ENCODE data around the gene DIAPH3. TPM values are rescaled to one million over a fixed set of nuclear protein-coding genes. Genes with fewer than 3 reads are reported as not detected.

The DIAPH3 gene
- polyA plus RNA-seq (2013, experiment 1 of 2): 11.7 TPM
- 12.2 TPM for polyA plus RNA-seq (2013, experiment 2 of 2)

GRCh38 chr13:60163478-60164233 lies at the start of gene DIAPH3:
Gene DIAPH3, minus strand, starts transcription at chr13:60163928. Its CDS starts 162 bp downstream, at chr13:60163766.
- Histone ChIP-seq H2BK5ac (ENCODE audit: low read length) (peak within 1 kb of the TSS; percentile 80), H3K4me2 (ENCODE audit: insufficient read depth, low read length, poor library complexity, severe bottlenecking) (peak within 1 kb of the TSS; percentile 84), H3K4me3 (ENCODE audit: low read length in 2 of 2) (peak within 1 kb of the TSS; percentile 79 to 98), H2BK15ac (ENCODE audit: low read length) (peak within 1 kb of the TSS; percentile 64), H3K9ac (ENCODE audit: low read depth, low read length, poor library complexity) (peak within 1 kb of the TSS; percentile 86), H3K9me3 (replicated peaks in 1 of 2; ENCODE audit: control insufficient read depth in 2 of 2, insufficient read depth in 1 of 2, low read depth in 1 of 2, low read length in 2 of 2) (peaks cover 0 to 10% of the 10 kb centered on the region in 2 donors), H3K36me3 (replicated peaks in 1 of 2; ENCODE audit: control insufficient read depth in 2 of 2, insufficient read depth in 2 of 2, low read length in 2 of 2) (peaks cover 5 to 19% of the 10 kb centered on the region in 2 donors), H3K14ac (ENCODE audit: low read length) (peak within 1 kb of the TSS; percentile 76), H4K91ac (ENCODE audit: low read depth, low read length, poor library complexity) (peak within 1 kb of the TSS; percentile 98), H2BK120ac (ENCODE audit: low read depth, low read length) (peak within 1 kb of the TSS; percentile 92), H3K18ac (ENCODE audit: low read length) (peak within 1 kb of the TSS; percentile 98), H3K27me3 (ENCODE audit: control insufficient read depth in 3 of 3, insufficient read depth in 3 of 3, low read depth in 1 of 3, low read length in 3 of 3) (no peaks in the 10 kb centered on the region), H3K79me1 (ENCODE audit: low read depth, low read length) (peaks cover 4% of the 10 kb centered on the region), H3K4ac (ENCODE audit: low read length) (no peak within 1 kb of the TSS), H3K4me1 (ENCODE audit: control insufficient read depth in 2 of 2, insufficient read depth in 1 of 2, low read depth in 1 of 2, low read length in 2 of 2) (peaks cover 0 to under 1% of the 10 kb centered on the region in 2 donors), H3K23ac (ENCODE audit: low read depth, low read length, poor library complexity) (peak within 1 kb of the TSS; percentile 77), H4K8ac (ENCODE audit: low read depth, low read length) (peak within 1 kb of the TSS; percentile 30), H3K27ac (replicated peaks; ENCODE audit: low read length) (peak within 1 kb of the TSS; percentile 89), H2AFZ (ENCODE audit: low read length) (peak within 1 kb of the TSS; percentile 92), H2BK12ac (ENCODE audit: low read length) (peak within 1 kb of the TSS; percentile 66), H2AK5ac (ENCODE audit: low read depth, low read length) (peak within 1 kb of the TSS; percentile 91)
- DNase-seq (ENCODE audit: low spot score): peak; percentile 92
- no CpG with 5 or more reads among the region's 54 CpGs for WGBS, 2 donors (ENCODE audit: extremely low coverage in 2 of 2, insufficient read length in 2 of 2, insufficient replicate concordance in 1 of 2)

DNA sequence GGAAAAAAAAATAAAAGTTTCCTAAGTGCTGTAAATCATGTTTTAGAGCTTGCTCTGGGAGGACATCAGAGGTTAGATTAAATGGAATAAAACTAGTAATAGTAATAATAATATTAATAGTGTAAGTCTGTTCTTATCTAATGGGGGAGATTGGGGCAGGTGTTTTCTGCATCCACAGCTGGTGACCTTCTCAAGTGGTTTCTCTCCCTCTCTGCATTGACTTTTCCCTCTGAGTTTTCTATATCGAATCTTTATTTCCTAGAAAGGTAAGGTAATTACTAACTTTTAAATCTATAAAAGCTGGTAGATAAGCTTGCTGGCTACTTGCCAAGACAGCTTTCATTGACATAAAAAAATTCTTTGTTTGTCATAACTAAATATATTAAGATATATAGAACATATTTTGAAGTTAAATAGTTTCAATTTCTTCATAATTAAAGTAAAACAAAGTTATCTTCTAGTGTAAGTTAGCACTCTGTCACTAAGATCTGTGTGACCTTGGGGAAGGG lies 49.6 kb upstream of the DIAPH3 start:
- H3K79me1 ChIP-seq (ENCODE audit: low read depth, low read length): no peaks in the 10 kb centered on the region
- no peak overlapping the region for H3K23ac ChIP-seq (ENCODE audit: low read depth, low read length, poor library complexity)
- no peak overlapping the region for H2BK15ac ChIP-seq (ENCODE audit: low read length)
- H3K9ac ChIP-seq (ENCODE audit: low read depth, low read length, poor library complexity): no peak overlapping the region
- no peaks in the 10 kb centered on the region for H3K36me3 ChIP-seq (replicated peaks in 1 of 2; ENCODE audit: control insufficient read depth in 2 of 2, insufficient read depth in 2 of 2, low read length in 2 of 2)
- H3K27me3 ChIP-seq (ENCODE audit: control insufficient read depth in 3 of 3, insufficient read depth in 3 of 3, low read depth in 1 of 3, low read length in 3 of 3): peaks cover 0 to 5% (median 0%) of the 10 kb centered on the region in 3 experiments
- H3K4me1 ChIP-seq (ENCODE audit: control insufficient read depth in 2 of 2, insufficient read depth in 1 of 2, low read depth in 1 of 2, low read length in 2 of 2): no peaks in the 10 kb centered on the region
- H4K8ac ChIP-seq (ENCODE audit: low read depth, low read length): no peak overlapping the region
- no peak overlapping the region for H2BK12ac ChIP-seq (ENCODE audit: low read length)
- no peak overlapping the region for H2AFZ ChIP-seq (ENCODE audit: low read length)
- H2AK5ac ChIP-seq (ENCODE audit: low read depth, low read length): no peak overlapping the region
- no peak overlapping the region for H2BK120ac ChIP-seq (ENCODE audit: low read depth, low read length)
- H3K4ac ChIP-seq (ENCODE audit: low read length): no peak overlapping the region
- H3K9me3 ChIP-seq (replicated peaks in 1 of 2; ENCODE audit: control insufficient read depth in 2 of 2, insufficient read depth in 1 of 2, low read depth in 1 of 2, low read length in 2 of 2): no peaks in the 10 kb centered on the region
- H3K18ac ChIP-seq (ENCODE audit: low read length): no peak overlapping the region
- DNase-seq (ENCODE audit: low spot score): no peak
- no CpG with 5 or more reads among the region's 1 CpG for WGBS, 2 donors (ENCODE audit: extremely low coverage in 2 of 2, insufficient read length in 2 of 2, insufficient replicate concordance in 1 of 2)
- H4K91ac ChIP-seq (ENCODE audit: low read depth, low read length, poor library complexity): no peak overlapping the region
- H3K27ac ChIP-seq (replicated peaks; ENCODE audit: low read length): no peak overlapping the region
- H3K4me3 ChIP-seq (ENCODE audit: low read length in 2 of 2): no peak overlapping the region
- no peak overlapping the region for H2BK5ac ChIP-seq (ENCODE audit: low read length)
- H3K14ac ChIP-seq (ENCODE audit: low read length): no peak overlapping the region
- H3K4me2 ChIP-seq (ENCODE audit: insufficient read depth, low read length, poor library complexity, severe bottlenecking): no peak overlapping the region

DNA sequence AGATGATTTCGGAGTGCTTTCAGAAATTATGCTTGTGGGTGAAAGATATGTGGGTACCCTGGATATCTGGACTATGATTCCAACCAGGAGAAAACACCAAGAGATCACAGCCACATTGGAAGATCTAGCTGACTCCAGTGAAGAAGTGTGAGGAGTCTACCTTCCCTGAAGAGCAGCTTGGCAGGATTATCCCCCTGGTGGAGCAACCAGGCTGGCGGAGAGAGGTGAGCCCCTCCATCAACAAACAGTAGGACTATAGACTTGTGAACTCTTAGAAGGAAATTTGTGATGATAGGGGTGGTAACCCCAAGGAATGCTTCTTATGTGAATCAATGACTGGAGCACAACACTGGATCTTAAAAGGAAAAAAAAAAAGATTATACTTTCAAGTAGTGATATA lies 47.8 kb upstream of the DIAPH3 start:
- no peak overlapping the region for H4K91ac ChIP-seq (ENCODE audit: low read depth, low read length, poor library complexity)
- no peak overlapping the region for H2BK5ac ChIP-seq (ENCODE audit: low read length)
- DNase-seq (ENCODE audit: low spot score): no peak
- H3K18ac ChIP-seq (ENCODE audit: low read length): no peak overlapping the region
- H2BK120ac ChIP-seq (ENCODE audit: low read depth, low read length): no peak overlapping the region
- no peak overlapping the region for H3K4ac ChIP-seq (ENCODE audit: low read length)
- H3K4me3 ChIP-seq (ENCODE audit: low read length in 2 of 2): no peak overlapping the region
- H2BK15ac ChIP-seq (ENCODE audit: low read length): no peak overlapping the region
- no peak overlapping the region for H2BK12ac ChIP-seq (ENCODE audit: low read length)
- H3K27me3 ChIP-seq (ENCODE audit: control insufficient read depth in 3 of 3, insufficient read depth in 3 of 3, low read depth in 1 of 3, low read length in 3 of 3): no peaks in the 10 kb centered on the region
- no peaks in the 10 kb centered on the region for H3K79me1 ChIP-seq (ENCODE audit: low read depth, low read length)
- no peaks in the 10 kb centered on the region for H3K4me1 ChIP-seq (ENCODE audit: control insufficient read depth in 2 of 2, insufficient read depth in 1 of 2, low read depth in 1 of 2, low read length in 2 of 2)
- WGBS, 2 donors (ENCODE audit: extremely low coverage in 2 of 2, insufficient read length in 2 of 2, insufficient replicate concordance in 1 of 2): no CpG with 5 or more reads among the region's 2 CpGs
- no peak overlapping the region for H4K8ac ChIP-seq (ENCODE audit: low read depth, low read length)
- no peak overlapping the region for H3K27ac ChIP-seq (replicated peaks; ENCODE audit: low read length)
- H3K4me2 ChIP-seq (ENCODE audit: insufficient read depth, low read length, poor library complexity, severe bottlenecking): no peak overlapping the region
- no peak overlapping the region for H3K23ac ChIP-seq (ENCODE audit: low read depth, low read length, poor library complexity)
- no peaks in the 10 kb centered on the region for H3K36me3 ChIP-seq (replicated peaks in 1 of 2; ENCODE audit: control insufficient read depth in 2 of 2, insufficient read depth in 2 of 2, low read length in 2 of 2)
- no peak overlapping the region for H3K9ac ChIP-seq (ENCODE audit: low read depth, low read length, poor library complexity)
- no peak overlapping the region for H2AK5ac ChIP-seq (ENCODE audit: low read depth, low read length)
- H2AFZ ChIP-seq (ENCODE audit: low read length): no peak overlapping the region
- H3K9me3 ChIP-seq (replicated peaks in 1 of 2; ENCODE audit: control insufficient read depth in 2 of 2, insufficient read depth in 1 of 2, low read depth in 1 of 2, low read length in 2 of 2): no peaks in the 10 kb centered on the region
- H3K14ac ChIP-seq (ENCODE audit: low read length): no peak overlapping the region

DNA sequence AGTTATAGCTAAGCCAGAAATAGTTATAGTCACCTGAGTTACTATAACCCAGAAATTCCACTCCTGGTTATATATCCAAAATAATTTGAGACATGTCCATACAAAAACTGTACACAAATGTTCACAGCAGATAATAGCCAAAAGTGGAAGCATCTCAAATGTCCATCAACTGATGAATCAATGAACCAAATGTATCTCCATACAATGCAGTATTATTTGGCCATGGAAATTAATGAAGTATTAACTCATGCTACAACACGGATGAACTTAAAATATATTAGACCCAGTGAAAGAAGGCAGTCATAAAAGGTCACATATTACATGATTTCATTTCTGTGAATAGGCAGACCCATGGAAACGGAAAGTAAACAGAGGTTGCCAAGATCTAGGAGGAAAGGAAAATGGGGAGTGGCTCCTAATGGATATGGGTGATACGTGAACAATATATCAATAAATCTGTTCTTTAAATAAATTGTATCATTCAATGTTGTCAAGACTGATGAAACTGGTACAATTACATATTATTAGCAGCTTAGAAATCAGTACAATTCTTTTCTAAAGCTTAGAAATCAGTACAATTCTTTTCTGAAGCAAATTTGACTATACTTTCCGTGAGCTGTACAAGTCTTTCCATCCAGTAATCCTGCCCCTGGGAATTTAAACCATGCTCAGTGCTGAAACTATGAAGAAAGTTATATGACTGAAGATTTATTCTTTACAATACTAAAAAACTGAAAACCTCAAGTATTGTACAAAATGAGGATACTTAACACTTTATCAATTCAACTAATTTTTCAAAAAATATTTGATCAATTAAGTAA lies 47.0 kb upstream of the DIAPH3 start:
- no peak overlapping the region for H3K23ac ChIP-seq (ENCODE audit: low read depth, low read length, poor library complexity)
- H3K9ac ChIP-seq (ENCODE audit: low read depth, low read length, poor library complexity): no peak overlapping the region

More for the DNA sequence above, 47.0 kb upstream of the DIAPH3 start:
- no peak overlapping the region for H3K27ac ChIP-seq (replicated peaks; ENCODE audit: low read length)
- no peak overlapping the region for H2AK5ac ChIP-seq (ENCODE audit: low read depth, low read length)
- DNase-seq (ENCODE audit: low spot score): no peak
- H2BK12ac ChIP-seq (ENCODE audit: low read length): no peak overlapping the region
- no peaks in the 10 kb centered on the region for H3K79me1 ChIP-seq (ENCODE audit: low read depth, low read length)
- H2AFZ ChIP-seq (ENCODE audit: low read length): no peak overlapping the region
- no peak overlapping the region for H3K18ac ChIP-seq (ENCODE audit: low read length)
- H3K4me1 ChIP-seq (ENCODE audit: control insufficient read depth in 2 of 2, insufficient read depth in 1 of 2, low read depth in 1 of 2, low read length in 2 of 2): no peaks in the 10 kb centered on the region
- H2BK15ac ChIP-seq (ENCODE audit: low read length): no peak overlapping the region
- no peak overlapping the region for H4K8ac ChIP-seq (ENCODE audit: low read depth, low read length)
- H3K4me3 ChIP-seq (ENCODE audit: low read length in 2 of 2): no peak overlapping the region
- H3K27me3 ChIP-seq (ENCODE audit: control insufficient read depth in 3 of 3, insufficient read depth in 3 of 3, low read depth in 1 of 3, low read length in 3 of 3): no peaks in the 10 kb centered on the region
- no peaks in the 10 kb centered on the region for H3K36me3 ChIP-seq (replicated peaks in 1 of 2; ENCODE audit: control insufficient read depth in 2 of 2, insufficient read depth in 2 of 2, low read length in 2 of 2)
- H3K9me3 ChIP-seq (replicated peaks in 1 of 2; ENCODE audit: control insufficient read depth in 2 of 2, insufficient read depth in 1 of 2, low read depth in 1 of 2, low read length in 2 of 2): no peaks in the 10 kb centered on the region
- no peak overlapping the region for H2BK120ac ChIP-seq (ENCODE audit: low read depth, low read length)
- no peak overlapping the region for H3K14ac ChIP-seq (ENCODE audit: low read length)
- H2BK5ac ChIP-seq (ENCODE audit: low read length): no peak overlapping the region
- no peak overlapping the region for H3K4ac ChIP-seq (ENCODE audit: low read length)
- H4K91ac ChIP-seq (ENCODE audit: low read depth, low read length, poor library complexity): no peak overlapping the region
- no CpG with 5 or more reads among the region's 4 CpGs for WGBS, 2 donors (ENCODE audit: extremely low coverage in 2 of 2, insufficient read length in 2 of 2, insufficient replicate concordance in 1 of 2)
- H3K4me2 ChIP-seq (ENCODE audit: insufficient read depth, low read length, poor library complexity, severe bottlenecking): no peak overlapping the region
